GM10248 (cell line): ENCODE results near the gene SKP2.

Source experiments
- CTCF ChIA-PET: fragments of 300-600 bp; sonication (Branson Sonifier 250); formaldehyde crosslinking; extraction: SDS; loops from one replicate; lab custom pipeline; 2021; ENCODE audit warnings: antibody characterized with exemption; lab: Yijun Ruan, JAX
- POLR2A ChIA-PET: fragments of 350-650 bp; sonication (Branson Sonifier 250); formaldehyde crosslinking; extraction: SDS; loops from one replicate; lab custom pipeline; 2020; ENCODE audit warnings: antibody characterized with exemption; lab: Yijun Ruan, JAX
- DNase-seq: peaks from one replicate; pipeline ENCODE4 v3.0.0; 2012; ENCODE audit errors: extremely low spot score
- CTCF ChIP-seq: IDR thresholded peaks from 2 replicates; pipeline ENCODE4 v1.5.1; 2012; ENCODE audit warnings: mild to moderate bottlenecking, low read depth; ENCODE audit errors: extremely low read depth, missing control alignments, control extremely low read depth

SKP2 gene

DNA sequence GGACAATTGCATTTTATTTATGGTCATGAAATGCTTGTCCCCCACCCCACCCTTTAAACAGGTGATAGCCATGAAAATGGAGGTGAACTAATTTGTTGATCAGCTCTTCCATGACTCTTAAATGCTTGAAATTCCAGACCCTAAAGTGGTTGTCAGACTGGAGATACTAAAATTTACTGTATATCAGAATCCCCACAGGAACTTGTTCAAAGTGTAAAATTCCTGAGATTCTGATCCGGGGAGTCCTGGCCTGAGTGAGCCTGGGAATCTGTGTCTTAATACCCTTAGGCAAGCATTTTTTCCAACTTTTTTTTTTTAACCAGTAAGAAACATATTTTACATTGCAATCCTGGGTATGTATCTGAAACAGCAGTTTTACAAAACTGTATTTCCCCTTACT is 4.7 kb downstream of the SKP2 start:
- CTCF ChIA-PET = interaction anchor here (0.6 to 2.4 kb wide), 4 partner anchors 11 to 86 kb away, joined by 3 to 7 read pairs (median 5); partner anchors contain the start of gene NADK2
- no peak for DNase-seq
- TF ChIP-seq CTCF = no peak
- POLR2A ChIA-PET = no interaction called here

DNA sequence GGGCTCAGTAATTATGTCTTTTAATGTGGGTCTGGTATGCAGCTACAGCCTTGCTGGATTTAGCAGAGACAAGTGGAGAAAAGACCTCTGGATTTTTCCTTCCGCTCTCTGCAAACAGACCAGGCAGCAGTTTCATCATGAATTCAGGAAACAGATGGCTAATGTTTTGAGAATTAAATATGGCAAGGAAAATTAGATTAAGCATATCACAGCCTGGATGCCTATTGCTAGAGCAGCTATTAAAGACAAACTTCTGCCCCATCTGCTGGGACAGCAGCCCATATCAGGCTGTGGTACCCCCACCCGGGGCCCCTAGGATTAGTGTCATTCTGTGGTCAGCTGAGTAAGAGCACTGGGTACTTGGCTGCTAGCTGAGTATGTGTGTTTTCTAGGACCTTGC is 6.2 kb downstream of the SKP2 start:
- no peak for TF ChIP-seq CTCF
- no peak for DNase-seq
- POLR2A ChIA-PET = no interaction called here
- CTCF ChIA-PET = interaction anchor here (1.0 to 1.9 kb wide), 4 partner anchors 9 to 79 kb away, joined by 3 to 6 read pairs (median 4); no protein-coding TSS in a partner anchor

DNA sequence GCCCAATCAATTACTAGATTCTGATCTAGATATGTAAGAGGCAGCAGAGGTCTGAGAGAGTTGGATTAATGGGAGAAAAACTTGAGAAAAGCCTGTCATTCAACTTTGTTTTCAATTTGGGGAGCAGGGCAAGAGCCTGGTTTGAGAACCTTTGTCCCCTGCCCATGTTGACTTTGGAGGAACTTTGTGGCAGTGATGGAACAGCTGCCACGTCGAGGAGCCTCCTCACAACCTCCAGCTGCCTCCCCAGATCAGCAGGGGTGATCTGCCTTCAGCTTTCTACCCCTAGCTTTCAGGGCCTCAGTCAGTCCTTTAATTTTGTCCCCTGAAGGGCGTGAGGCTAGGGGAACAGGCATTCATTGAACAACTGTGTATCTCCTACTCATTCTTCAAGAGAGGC is 8.7 kb downstream of the SKP2 start:
- ChIA-PET POLR2A (no interaction called here), CTCF (interaction anchor here (0.9 to 2.6 kb wide), 3 partner anchors 12 to 81 kb away, joined by 3 to 7 read pairs (median 3); partner anchors contain the start of gene NADK2)
- no peak for DNase-seq
- TF ChIP-seq CTCF = no peak

DNA sequence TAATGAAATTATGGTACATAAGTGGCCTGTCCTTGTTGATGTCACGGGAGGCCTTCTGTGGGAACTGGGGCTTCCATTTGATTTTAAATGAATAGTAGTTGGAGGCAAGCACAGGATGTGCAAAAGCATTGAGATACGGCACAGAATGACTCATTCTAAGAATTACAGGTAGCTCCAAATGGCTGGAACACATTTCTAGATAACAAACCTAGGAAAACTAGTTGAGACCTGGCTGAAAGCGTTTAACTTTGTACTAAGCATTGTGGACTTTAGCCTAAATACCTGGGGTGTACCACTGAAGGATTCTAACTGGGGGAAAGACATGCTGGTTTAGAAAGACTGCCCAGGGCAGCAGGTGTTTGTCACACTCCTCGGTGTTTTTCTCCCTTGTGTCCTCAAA is 9.4 kb downstream of the SKP2 start:
- ChIA-PET CTCF (interaction anchor here (1.1 to 2.6 kb wide), 3 partner anchors 9 to 81 kb away, joined by 3 to 9 read pairs (median 7); partner anchors contain the start of genes LMBRD2, NADK2 and SKP2), POLR2A (no interaction called here)
- TF ChIP-seq CTCF = no peak
- no peak for DNase-seq

DNA sequence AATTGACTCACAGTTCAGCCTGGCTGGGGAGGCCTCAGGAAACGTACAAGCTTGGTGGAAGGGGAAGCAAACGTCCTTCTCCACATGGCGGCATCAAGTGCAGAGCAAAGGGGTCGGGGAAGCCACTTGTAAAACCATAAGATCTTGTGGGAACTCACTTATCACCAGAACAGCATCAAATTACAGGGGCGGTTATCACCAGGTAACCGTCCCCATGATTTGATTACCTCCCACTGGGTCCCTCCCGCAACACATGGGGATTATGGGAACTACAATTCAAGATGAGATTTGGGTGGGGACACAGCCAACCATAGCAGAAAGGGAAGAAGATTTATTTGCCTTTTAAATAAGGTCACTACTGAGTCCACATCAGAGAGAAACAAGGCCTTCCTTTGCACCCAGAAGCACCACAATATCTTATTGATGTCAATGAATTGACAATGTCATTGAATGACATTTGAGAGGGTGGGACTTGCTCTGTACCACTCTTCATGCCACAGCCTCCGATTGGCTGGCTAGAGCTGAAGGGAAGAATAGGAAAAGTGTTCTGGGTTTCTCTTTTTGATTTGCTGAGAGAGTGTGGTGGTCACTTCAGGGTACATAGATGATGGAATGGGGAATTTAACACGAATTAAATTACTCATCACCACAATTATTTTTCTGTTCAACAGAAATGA is 11.0 kb downstream of the SKP2 start:
- POLR2A ChIA-PET = no interaction called here
- CTCF ChIA-PET = interaction anchor here (1.2 to 2.0 kb wide), 3 partner anchors 10 to 16 kb away, joined by 3 to 9 read pairs (median 4); partner anchors contain the start of genes LMBRD2 and SKP2
- no peak for TF ChIP-seq CTCF
- no peak for DNase-seq

- no peak for TF ChIP-seq CTCF
- CTCF ChIA-PET = interaction anchor here (1.1 kb wide), 1 partner anchor 12 kb away, joined by 3 read pairs; no protein-coding TSS in a partner anchor
Measured at GRCh38 chr5:36164461-36164860, 12.6 kb downstream of the SKP2 start.

More at GRCh38 chr5:36164461-36164860, 12.6 kb downstream of the SKP2 start:
- POLR2A ChIA-PET = no interaction called here
- no peak for DNase-seq
